ENCODE results near the gene HUNK.

DNA sequence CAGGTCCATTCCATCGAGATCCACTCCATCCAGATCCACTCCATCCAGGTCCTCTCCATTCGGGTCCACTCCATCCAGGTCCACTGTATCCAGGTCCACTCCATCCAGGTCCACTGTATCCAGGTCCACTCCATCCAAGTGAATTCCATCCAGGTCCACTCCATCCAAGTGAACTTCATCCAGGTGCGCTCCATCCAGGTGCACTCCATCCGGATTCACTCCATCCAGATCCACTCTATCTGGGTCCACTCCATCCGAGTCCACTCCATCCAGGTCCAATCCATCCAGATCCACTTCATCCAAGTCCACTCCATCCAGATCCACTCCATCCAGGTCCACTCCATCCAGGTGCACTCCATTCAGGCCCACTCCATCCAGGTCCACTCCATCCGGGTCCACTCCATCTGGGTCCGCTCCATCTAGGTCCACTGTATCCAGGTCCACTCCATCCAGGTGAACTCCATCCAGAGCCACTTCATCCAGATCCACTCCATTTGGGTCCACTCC is 157.4 kb downstream of the HUNK start:
- TF ChIP-seq FOXM1 (IDR thresholded peaks at IDR 0.05; ENCODE audit: borderline replicate concordance) (no peak), HDGF (IDR thresholded peaks at IDR 0.05; ENCODE audit: borderline replicate concordance) (no peak), BHLHE40 (IDR thresholded peaks at IDR 0.05; ENCODE audit: borderline replicate concordance) (no peak)
